NCI-H345 (cell line): Measurements from ENCODE around the gene SVBP.
"Not testable (repeated sequence)": the region's sequence is repeated elsewhere in the genome, so short reads cannot be mapped to it uniquely, and the experiment has no call there.

Source experiments
- DNase-seq: peaks from one replicate; lab custom pipeline; 2025; lab: John Stamatoyannopoulos, UW

The SVBP gene

GRCh38 chr1:42841440-42842147 lies 24.4 kb upstream of the SVBP start:
- no peak for DNase-seq

GRCh38 chr1:42841010-42841409 lies 23.8 kb upstream of the SVBP start:
- DNase-seq, result no peak

- no peak for DNase-seq
Observed at GRCh38 chr1:42838482-42839190, 21.4 kb upstream of the SVBP start.

- DNase-seq, result no peak
Observed at GRCh38 chr1:42837709-42838108, 20.5 kb upstream of the SVBP start.

- DNase-seq, result no peak
Observed at GRCh38 chr1:42835422-42835821, 18.2 kb upstream of the SVBP start.

- DNase-seq, result no peak
Observed at GRCh38 chr1:42834803-42835202, 17.6 kb upstream of the SVBP start.

GRCh38 chr1:42833981-42834380 lies 16.8 kb upstream of the SVBP start:
- no peak for DNase-seq

- DNase-seq, result no peak
Observed at GRCh38 chr1:42832641-42833240, 15.5 kb upstream of the SVBP start.

- DNase-seq, result no peak
Observed at GRCh38 chr1:42831273-42831672, 14.1 kb upstream of the SVBP start.

GRCh38 chr1:42830631-42831030 lies 13.4 kb upstream of the SVBP start:
- no peak for DNase-seq

GRCh38 chr1:42825036-42825851 lies 8.0 kb upstream of the SVBP start:
- DNase-seq, result no peak

GRCh38 chr1:42824481-42825035 lies 7.4 kb upstream of the SVBP start:
- no peak for DNase-seq

GRCh38 chr1:42822800-42823392 lies 5.7 kb upstream of the SVBP start:
- peak; percentile 2 for DNase-seq

GRCh38 chr1:42821690-42822089 lies 4.5 kb upstream of the SVBP start:
- no peak for DNase-seq

GRCh38 chr1:42820813-42821212 lies 3.6 kb upstream of the SVBP start:
- DNase-seq, result no peak

GRCh38 chr1:42817976-42818375 lies 779 bp upstream of the SVBP start:
- DNase-seq, result no peak

GRCh38 chr1:42817440-42817767 lies 207 bp upstream of the SVBP start:
- no peak for DNase-seq

- peak; percentile 52 for DNase-seq
Observed at GRCh38 chr1:42815941-42816584, 1.1 kb downstream of the SVBP start.

GRCh38 chr1:42814815-42815214 lies 2.4 kb downstream of the SVBP start:
- not testable (repeated sequence) for DNase-seq

GRCh38 chr1:42807056-42807668 lies 10.0 kb downstream of the SVBP start:
- DNase-seq, result no peak

GRCh38 chr1:42806593-42806992 lies 10.6 kb downstream of the SVBP start:
- DNase-seq, result no peak
